Neural cell (in vitro differentiated cells): ENCODE results near the gene ZNF793. TPM values are rescaled to one million over a fixed set of nuclear protein-coding genes. Genes with fewer than 3 reads are reported as not detected.
A peak's percentile ranks its signal among the peaks of the same experiment; 100 is the strongest.

Experiments
- H2AFZ ChIP-seq: fragments of 200-600, 300-800 bp; sonication (generic), shearing (Covaris generic); 2 replicates; pipeline ENCODE4 v1.6.0; 2014; ENCODE audit warnings: low read depth, mild to moderate bottlenecking, antibody characterized with exemption, low read length, moderate library complexity
- H3F3A ChIP-seq: fragments of 200-600 bp; shearing (Covaris generic); 2 replicates; pipeline ENCODE4 v1.6.1; 2016; ENCODE audit warnings: mild to moderate bottlenecking, moderate library complexity, mixed read lengths, antibody characterized with exemption, low read length; ENCODE audit not compliant: insufficient read depth, poor library complexity, severe bottlenecking
- H3K27ac ChIP-seq: fragments of 200-600, 300-800 bp; sonication (generic), shearing (Covaris generic); 2 replicates; pipeline ENCODE4 v1.5.1; 2014; ENCODE audit warnings: mild to moderate bottlenecking, low read length, moderate library complexity
- H3K27me3 ChIP-seq: fragments of 300-800, 200-600 bp; sonication (generic), shearing (Covaris generic); 2 replicates; pipeline ENCODE4 v1.6.0; 2014; ENCODE audit warnings: mild to moderate bottlenecking, low read depth, low read length, moderate library complexity; ENCODE audit not compliant: insufficient read depth
- H3K36me3 ChIP-seq: fragments of 300-800, 200-600 bp; sonication (generic), shearing (Covaris generic); 2 replicates; pipeline ENCODE4 v1.5.1; 2014; ENCODE audit warnings: mild to moderate bottlenecking, antibody characterized with exemption, low read length, moderate library complexity; ENCODE audit not compliant: insufficient read depth
- H3K4me2 ChIP-seq: fragments of 300-800, 200-600 bp; sonication (generic), shearing (Covaris generic); 2 replicates; pipeline ENCODE4 v1.6.0; 2014; ENCODE audit warnings: mild to moderate bottlenecking, low read length
- H3K4me3 ChIP-seq: fragments of 300-800, 200-600 bp; sonication (generic), shearing (Covaris generic); 2 replicates; pipeline ENCODE4 v1.5.1; 2014; ENCODE audit warnings: mild to moderate bottlenecking, low read length, moderate library complexity
- H3K79me2 ChIP-seq: fragments of 200-600 bp; shearing (Covaris generic); replicated peaks from 2 replicates; pipeline ENCODE4 v1.6.0; 2014; ENCODE audit warnings: mild to moderate bottlenecking, low read length, moderate library complexity; ENCODE audit not compliant: insufficient read depth
- H3K9ac ChIP-seq: fragments of 300-800, 200-600 bp; sonication (generic), shearing (Covaris generic); 2 replicates; pipeline ENCODE4 v1.6.1; 2016; ENCODE audit warnings: mild to moderate bottlenecking, low read length, mixed read lengths
- H3K9me2 ChIP-seq: fragments of 200-600 bp; shearing (Covaris generic); 2 replicates; pipeline ENCODE4 v1.6.1; 2016; ENCODE audit warnings: mild to moderate bottlenecking, low read length, mixed read lengths; ENCODE audit not compliant: insufficient read depth
- H3K9me3 ChIP-seq: fragments of 200-600, 300-800 bp; sonication (generic), shearing (Covaris generic); 2 replicates; pipeline ENCODE4 v1.6.1; 2016; ENCODE audit warnings: mild to moderate bottlenecking, mixed run types, low read length, moderate library complexity, mixed read lengths
- H4K20me1 ChIP-seq: fragments of 200-600 bp; shearing (Covaris generic); 2 replicates; pipeline ENCODE4 v1.6.1; 2016; ENCODE audit warnings: mild to moderate bottlenecking, mixed run types; ENCODE audit not compliant: insufficient read depth
- CTCF ChIP-seq: fragments of 450-650 bp; IDR thresholded peaks from 2 replicates; pipeline ENCODE4 v1.5.1; 2014; ENCODE audit warnings: antibody characterized with exemption, mild to moderate bottlenecking, moderate library complexity; ENCODE audit not compliant: poor library complexity, severe bottlenecking
- EP300 ChIP-seq: fragments of 450-650 bp; conservative IDR thresholded peaks from 2 replicates; pipeline ENCODE4 v1.6.1; 2014; ENCODE audit warnings: antibody characterized with exemption, mild to moderate bottlenecking, moderate library complexity; ENCODE audit not compliant: poor library complexity, severe bottlenecking
- EZH2 ChIP-seq: fragments of 200-600, 300-800 bp; shearing (Covaris generic), sonication (generic); IDR thresholded peaks from 2 replicates; pipeline ENCODE4 v1.6.1; 2014; ENCODE audit warnings: antibody characterized with exemption, low read length, borderline replicate concordance, mild to moderate bottlenecking; ENCODE audit not compliant: insufficient read depth, poor library complexity, severe bottlenecking
- MXI1 ChIP-seq: fragments of 450-650 bp; conservative IDR thresholded peaks from 2 replicates; pipeline ENCODE4 v1.6.1; 2014; ENCODE audit warnings: antibody characterized with exemption, mild to moderate bottlenecking; ENCODE audit not compliant: poor library complexity, severe bottlenecking
- POLR2AphosphoS5 ChIP-seq: IDR thresholded peaks from 2 replicates; pipeline ENCODE4 v1.6.1; 2012
- RAD21 ChIP-seq: fragments of 450-650 bp; conservative IDR thresholded peaks from 2 replicates; pipeline ENCODE4 v1.6.1; 2014; ENCODE audit warnings: antibody characterized with exemption, mild to moderate bottlenecking, moderate library complexity
- REST ChIP-seq: IDR thresholded peaks from 2 replicates; pipeline ENCODE4 v1.6.1; 2012; ENCODE audit warnings: borderline replicate concordance
- SMC3 ChIP-seq: fragments of 450-650 bp; conservative IDR thresholded peaks from 2 replicates; pipeline ENCODE4 v1.6.1; 2014; ENCODE audit warnings: antibody characterized with exemption, mild to moderate bottlenecking, moderate library complexity; ENCODE audit not compliant: poor library complexity
- TAF1 ChIP-seq: IDR thresholded peaks from 2 replicates; pipeline ENCODE4 v1.6.1; 2012; ENCODE audit warnings: low read depth
- polyA minus RNA-seq: library from RNA; depleted of rRNA, polyadenylated mRNA; stranded (reverse); fragments of >200 nt; gene quantifications from 2 replicates; pipeline ENCODE4 v1.2.3, GENCODE V29; 2014
- polyA plus RNA-seq: library from polyadenylated mRNA; depleted of rRNA; stranded (reverse); fragments of >200 nt; gene quantifications from 2 replicates; pipeline ENCODE4 v1.2.3, GENCODE V29; 2014

ZNF793 gene
- 39.6 and 53.7 TPM in 2 replicates for polyA plus RNA-seq
- polyA minus RNA-seq, result 79.6 and 88.3 TPM in 2 replicates

- H3F3A ChIP-seq, result peaks cover 5% of the 10 kb centered on the region
- peak; percentile 38 for TF ChIP-seq RAD21
- no peak for TF ChIP-seq EZH2
- TF ChIP-seq CTCF, result peak; percentile 21
- peak; percentile 92 for TF ChIP-seq TAF1
- peak; percentile 46 for TF ChIP-seq EP300
- peak; percentile 79 for TF ChIP-seq MXI1
- TF ChIP-seq SMC3, result peak; percentile 36
- TF ChIP-seq POLR2AphosphoS5, result peak; percentile 93
- TF ChIP-seq REST, result peak; percentile 93
- no peaks in the 10 kb centered on the region for H3K36me3 ChIP-seq
- no peaks in the 10 kb centered on the region for H3K9me3 ChIP-seq
- peak within 1 kb of the TSS; percentile 94 for H3K9ac ChIP-seq
- H3K9me2 ChIP-seq, result no peaks in the 10 kb centered on the region
- peak within 1 kb of the TSS; percentile 99 for H3K27ac ChIP-seq
- peaks cover 14% of the 10 kb centered on the region for H3K79me2 ChIP-seq
- peak within 1 kb of the TSS; percentile 78 for H3K4me3 ChIP-seq
- H3K4me2 ChIP-seq, result peak within 1 kb of the TSS; percentile 77
- H2AFZ ChIP-seq, result peak within 1 kb of the TSS; percentile 79
- H3K27me3 ChIP-seq, result no peaks in the 10 kb centered on the region
- no peaks in the 10 kb centered on the region for H4K20me1 ChIP-seq
Measured at GRCh38 chr19:37506387-37507166, at the start of gene ZNF793. ZNF793 (plus strand) TSS chr19:37506939; CDS start chr19:37523440, 16,501 bp downstream.

- H4K20me1 ChIP-seq, result no peaks in the 10 kb centered on the region
- H3K27me3 ChIP-seq, result no peaks in the 10 kb centered on the region
- peaks cover 34% of the 10 kb centered on the region for H3K79me2 ChIP-seq
- peak overlapping the region; percentile 81 for H2AFZ ChIP-seq
- peak overlapping the region; percentile 37 for H3K4me2 ChIP-seq
- no peaks in the 10 kb centered on the region for H3F3A ChIP-seq
- peak overlapping the region; percentile 86 for H3K4me3 ChIP-seq
- no peak for TF ChIP-seq EP300
- no peak for TF ChIP-seq TAF1
- no peak for TF ChIP-seq EZH2
- TF ChIP-seq RAD21, result no peak
- no peak for TF ChIP-seq REST
- TF ChIP-seq POLR2AphosphoS5, result no peak
- TF ChIP-seq SMC3, result no peak
- no peak for TF ChIP-seq MXI1
- TF ChIP-seq CTCF, result no peak
- peaks cover 34% of the 10 kb centered on the region for H3K36me3 ChIP-seq
- peaks cover 15% of the 10 kb centered on the region for H3K9me3 ChIP-seq
- no peaks in the 10 kb centered on the region for H3K9me2 ChIP-seq
- peak overlapping the region; percentile 83 for H3K27ac ChIP-seq
- H3K9ac ChIP-seq, result peak overlapping the region; percentile 84
Measured at GRCh38 chr19:37466277-37466797, 40.4 kb upstream of the ZNF793 start.
